ENCODE results near the gene ANTXR1.
A peak's percentile ranks its signal among the peaks of the same experiment; 100 is the strongest.

Gene ANTXR1

DNA sequence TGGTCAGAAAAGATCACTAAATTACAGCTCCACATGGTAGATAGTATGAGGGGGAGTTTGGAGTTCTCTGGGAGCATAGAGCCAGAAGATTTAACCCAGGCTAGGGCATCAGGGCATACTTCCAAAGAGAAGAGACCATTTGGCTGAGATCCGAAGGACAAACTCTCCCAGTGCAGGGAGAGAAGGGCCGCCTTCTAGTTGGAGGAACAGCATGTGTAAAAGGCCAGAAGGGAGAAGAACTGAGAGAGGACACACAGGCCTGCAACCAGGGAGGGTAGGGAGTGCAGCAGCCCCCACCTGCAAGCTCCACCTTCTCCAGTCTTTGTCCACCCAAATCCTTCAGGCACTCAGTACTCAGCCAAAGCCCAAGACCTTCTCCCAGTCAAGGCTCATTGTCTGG is 192.1 kb downstream of the ANTXR1 start:
- Histone ChIP-seq H3K79me1 (replicated peaks; ENCODE audit: low read length, poor library complexity, severe bottlenecking) (no peaks in the 10 kb centered on the region), H4K8ac (ENCODE audit: low read length) (peak overlapping the region; percentile 35), H3K9ac (ENCODE audit: low read length) (no peak overlapping the region), H3K36me3 (ENCODE audit: control insufficient read depth in 1 of 2, insufficient read depth in 2 of 2, low read depth in 1 of 2, low read length in 2 of 2) (peaks cover 11 to 35% of the 10 kb centered on the region in 2 experiments), H2BK120ac (ENCODE audit: low read depth, low read length) (peak overlapping the region; percentile 35), H2AK5ac (ENCODE audit: low read length, severe bottlenecking) (no peak overlapping the region), H3K4me1 (ENCODE audit: control insufficient read depth, insufficient read depth, low read depth, low read length) (peaks cover 2% of the 10 kb centered on the region), H3K27me3 (ENCODE audit: control insufficient read depth in 1 of 2, insufficient read depth in 1 of 2, low read length in 2 of 2) (no peaks in the 10 kb centered on the region), H3K4ac (ENCODE audit: low read depth in 1 of 2, low read length in 2 of 2) (peak overlapping the region; percentile 4 to 9), H3K14ac (ENCODE audit: low read length in 2 of 2) (peak overlapping the region in 1 of 2 experiments; percentile 18), H2AFZ (ENCODE audit: low read depth, low read length) (no peak overlapping the region), H3K23ac (ENCODE audit: low read length in 2 of 2) (no peak overlapping the region), H2BK12ac (ENCODE audit: low read length in 2 of 2) (peak overlapping the region; percentile 59 to 70), H3K18ac (ENCODE audit: low read depth in 1 of 2, low read length in 2 of 2) (peak overlapping the region; percentile 61 to 85), H4K91ac (ENCODE audit: low read length) (peak overlapping the region; percentile 62), H3K9me3 (ENCODE audit: control insufficient read depth, low read length) (no peaks in the 10 kb centered on the region), H3K4me2 (ENCODE audit: low read length, poor library complexity, severe bottlenecking) (no peak overlapping the region), H3K27ac (ENCODE audit: low read length, poor library complexity, severe bottlenecking) (no peak overlapping the region), H2BK15ac (ENCODE audit: low read depth, poor library complexity, severe bottlenecking) (no peak overlapping the region), H2BK5ac (ENCODE audit: low read depth, low read length, poor library complexity, severe bottlenecking) (no peak overlapping the region), H3K4me3 (ENCODE audit: insufficient read depth in 1 of 2, low read depth in 1 of 2, low read length in 2 of 2) (no peak overlapping the region)
- no peak for DNase-seq
- 100% methylated on average over 2 of the region's 2 CpGs for WGBS

DNA sequence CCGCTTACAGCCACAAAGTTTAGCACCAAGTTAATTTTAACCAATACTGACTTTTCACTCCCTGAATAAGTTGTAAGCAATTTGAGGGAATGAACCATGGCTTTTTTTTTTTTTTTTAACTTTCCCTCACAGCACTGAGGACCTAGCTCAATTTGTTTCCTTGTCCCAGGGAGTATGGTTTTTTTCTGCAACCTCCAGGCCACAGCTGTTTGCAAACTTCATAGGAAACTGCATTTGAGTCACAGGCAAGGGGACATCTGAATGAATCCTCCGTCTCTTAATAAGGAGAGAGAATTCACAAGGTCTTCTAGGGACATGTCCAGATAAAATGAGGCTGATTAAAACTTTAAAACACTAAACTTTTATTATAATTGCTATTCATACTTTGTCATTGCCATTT is 192.5 kb downstream of the ANTXR1 start:
- Histone ChIP-seq H3K4me2 (ENCODE audit: low read length, poor library complexity, severe bottlenecking) (no peak overlapping the region), H3K27me3 (ENCODE audit: control insufficient read depth in 1 of 2, insufficient read depth in 1 of 2, low read length in 2 of 2) (no peaks in the 10 kb centered on the region), H2BK15ac (ENCODE audit: low read depth, poor library complexity, severe bottlenecking) (no peak overlapping the region), H3K79me1 (replicated peaks; ENCODE audit: low read length, poor library complexity, severe bottlenecking) (no peaks in the 10 kb centered on the region), H3K4ac (ENCODE audit: low read depth in 1 of 2, low read length in 2 of 2) (peak overlapping the region; percentile 4 to 9), H3K36me3 (ENCODE audit: control insufficient read depth in 1 of 2, insufficient read depth in 2 of 2, low read depth in 1 of 2, low read length in 2 of 2) (peaks cover 11 to 32% of the 10 kb centered on the region in 2 experiments), H3K4me3 (ENCODE audit: insufficient read depth in 1 of 2, low read depth in 1 of 2, low read length in 2 of 2) (no peak overlapping the region), H2BK120ac (ENCODE audit: low read depth, low read length) (no peak overlapping the region), H3K9me3 (ENCODE audit: control insufficient read depth, low read length) (no peaks in the 10 kb centered on the region), H2AFZ (ENCODE audit: low read depth, low read length) (no peak overlapping the region), H3K18ac (ENCODE audit: low read depth in 1 of 2, low read length in 2 of 2) (peak overlapping the region in 1 of 2 experiments; percentile 61), H3K4me1 (ENCODE audit: control insufficient read depth, insufficient read depth, low read depth, low read length) (peaks cover 2% of the 10 kb centered on the region), H3K14ac (ENCODE audit: low read length in 2 of 2) (no peak overlapping the region), H3K23ac (ENCODE audit: low read length in 2 of 2) (no peak overlapping the region), H4K8ac (ENCODE audit: low read length) (no peak overlapping the region), H3K9ac (ENCODE audit: low read length) (no peak overlapping the region), H2BK5ac (ENCODE audit: low read depth, low read length, poor library complexity, severe bottlenecking) (no peak overlapping the region), H3K27ac (ENCODE audit: low read length, poor library complexity, severe bottlenecking) (no peak overlapping the region), H4K91ac (ENCODE audit: low read length) (no peak overlapping the region), H2AK5ac (ENCODE audit: low read length, severe bottlenecking) (no peak overlapping the region), H2BK12ac (ENCODE audit: low read length in 2 of 2) (peak overlapping the region; percentile 14 to 70)
- DNase-seq, result no peak
- WGBS, result no CpG with 5 or more reads among the region's 2 CpGs

DNA sequence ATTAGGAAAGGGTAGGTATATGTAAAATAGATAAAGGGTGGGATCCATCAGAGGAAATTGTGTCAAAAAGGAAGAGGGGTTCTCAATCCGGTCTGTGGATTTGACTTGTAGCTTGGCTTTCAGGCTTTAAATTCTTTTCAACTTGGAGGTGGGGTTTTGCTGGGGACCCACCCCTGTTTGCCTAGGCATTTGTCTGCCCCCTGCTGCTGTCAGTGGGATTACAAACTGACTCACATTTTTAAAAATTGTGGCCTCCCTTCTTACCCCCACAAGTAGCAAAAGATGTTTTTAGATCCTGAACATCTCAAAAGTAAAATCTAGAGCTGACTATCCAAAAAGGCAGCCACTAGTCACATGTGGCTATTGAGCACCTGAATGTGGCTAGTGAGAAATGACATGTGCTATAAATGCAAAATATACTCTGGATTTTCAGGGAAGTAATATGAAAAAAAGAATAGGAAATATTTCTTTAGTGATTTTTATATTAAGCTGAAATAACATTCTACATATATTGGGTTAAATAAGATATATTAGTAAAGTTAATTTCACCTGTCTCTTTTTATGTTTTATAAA is 195.1 kb downstream of the ANTXR1 start:
- no peak overlapping the region for H4K8ac ChIP-seq (ENCODE audit: low read length)
- H3K79me1 ChIP-seq (replicated peaks; ENCODE audit: low read length, poor library complexity, severe bottlenecking), result no peaks in the 10 kb centered on the region
- H3K4me1 ChIP-seq (ENCODE audit: control insufficient read depth, insufficient read depth, low read depth, low read length), result peaks cover 2% of the 10 kb centered on the region
- H3K27ac ChIP-seq (ENCODE audit: low read length, poor library complexity, severe bottlenecking), result no peak overlapping the region
- no peak overlapping the region for H2BK5ac ChIP-seq (ENCODE audit: low read depth, low read length, poor library complexity, severe bottlenecking)
- no peak for DNase-seq
- H3K36me3 ChIP-seq (ENCODE audit: control insufficient read depth in 1 of 2, insufficient read depth in 2 of 2, low read depth in 1 of 2, low read length in 2 of 2), result peaks cover 11 to 21% of the 10 kb centered on the region in 2 experiments
- H3K4ac ChIP-seq (ENCODE audit: low read depth in 1 of 2, low read length in 2 of 2), result no peak overlapping the region
- no peak overlapping the region for H3K4me3 ChIP-seq (ENCODE audit: insufficient read depth in 1 of 2, low read depth in 1 of 2, low read length in 2 of 2)
- WGBS, result 91% methylated on average over 1 of the region's 1 CpG
- H2AK5ac ChIP-seq (ENCODE audit: low read length, severe bottlenecking), result no peak overlapping the region
- no peak overlapping the region for H3K18ac ChIP-seq (ENCODE audit: low read depth in 1 of 2, low read length in 2 of 2)
- H3K27me3 ChIP-seq (ENCODE audit: control insufficient read depth in 1 of 2, insufficient read depth in 1 of 2, low read length in 2 of 2), result no peaks in the 10 kb centered on the region
- no peak overlapping the region for H3K14ac ChIP-seq (ENCODE audit: low read length in 2 of 2)
- H2BK120ac ChIP-seq (ENCODE audit: low read depth, low read length), result no peak overlapping the region
- H2BK15ac ChIP-seq (ENCODE audit: low read depth, poor library complexity, severe bottlenecking), result no peak overlapping the region
- no peak overlapping the region for H3K23ac ChIP-seq (ENCODE audit: low read length in 2 of 2)
- H2AFZ ChIP-seq (ENCODE audit: low read depth, low read length), result no peak overlapping the region
- no peak overlapping the region for H2BK12ac ChIP-seq (ENCODE audit: low read length in 2 of 2)
- no peak overlapping the region for H3K9ac ChIP-seq (ENCODE audit: low read length)
- H3K4me2 ChIP-seq (ENCODE audit: low read length, poor library complexity, severe bottlenecking), result no peak overlapping the region
- H3K9me3 ChIP-seq (ENCODE audit: control insufficient read depth, low read length), result no peaks in the 10 kb centered on the region
- no peak overlapping the region for H4K91ac ChIP-seq (ENCODE audit: low read length)

DNA sequence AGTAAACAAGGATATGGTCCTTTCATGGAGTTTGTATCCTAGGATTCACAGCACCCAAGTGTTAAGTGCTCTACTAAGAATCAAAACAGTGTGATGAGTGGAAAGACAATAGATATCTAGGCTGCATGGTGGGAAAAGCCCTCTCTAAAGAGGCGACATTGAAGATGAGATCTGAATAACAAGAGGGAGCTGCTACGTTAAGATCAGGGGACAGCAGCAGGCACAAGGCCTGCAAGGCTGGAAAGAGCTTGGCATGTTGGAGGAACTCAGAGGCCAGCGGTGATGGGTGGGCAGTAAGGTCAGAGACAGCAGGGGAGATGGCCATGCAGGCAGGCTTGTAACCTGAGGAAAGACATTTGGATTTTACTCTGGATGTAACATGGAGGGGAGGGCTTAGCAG is 196.5 kb downstream of the ANTXR1 start:
- WGBS, result 79% methylated on average over 3 of the region's 3 CpGs
- Histone ChIP-seq H3K9me3 (ENCODE audit: control insufficient read depth, low read length) (no peaks in the 10 kb centered on the region), H3K4me1 (ENCODE audit: control insufficient read depth, insufficient read depth, low read depth, low read length) (peaks cover 5% of the 10 kb centered on the region), H3K18ac (ENCODE audit: low read depth in 1 of 2, low read length in 2 of 2) (peak overlapping the region in 1 of 2 experiments; percentile 49), H3K36me3 (ENCODE audit: control insufficient read depth in 1 of 2, insufficient read depth in 2 of 2, low read depth in 1 of 2, low read length in 2 of 2) (peaks cover 8 to 21% of the 10 kb centered on the region in 2 experiments), H3K4me3 (ENCODE audit: insufficient read depth in 1 of 2, low read depth in 1 of 2, low read length in 2 of 2) (no peak overlapping the region), H3K23ac (ENCODE audit: low read length in 2 of 2) (no peak overlapping the region), H3K4ac (ENCODE audit: low read depth in 1 of 2, low read length in 2 of 2) (no peak overlapping the region), H2AK5ac (ENCODE audit: low read length, severe bottlenecking) (no peak overlapping the region), H2AFZ (ENCODE audit: low read depth, low read length) (peak overlapping the region; percentile 0), H2BK15ac (ENCODE audit: low read depth, poor library complexity, severe bottlenecking) (no peak overlapping the region), H2BK5ac (ENCODE audit: low read depth, low read length, poor library complexity, severe bottlenecking) (no peak overlapping the region), H4K8ac (ENCODE audit: low read length) (no peak overlapping the region), H3K9ac (ENCODE audit: low read length) (no peak overlapping the region), H3K79me1 (replicated peaks; ENCODE audit: low read length, poor library complexity, severe bottlenecking) (no peaks in the 10 kb centered on the region), H3K4me2 (ENCODE audit: low read length, poor library complexity, severe bottlenecking) (no peak overlapping the region), H2BK120ac (ENCODE audit: low read depth, low read length) (no peak overlapping the region), H4K91ac (ENCODE audit: low read length) (peak overlapping the region; percentile 12), H2BK12ac (ENCODE audit: low read length in 2 of 2) (peak overlapping the region; percentile 1 to 2), H3K14ac (ENCODE audit: low read length in 2 of 2) (no peak overlapping the region), H3K27me3 (ENCODE audit: control insufficient read depth in 1 of 2, insufficient read depth in 1 of 2, low read length in 2 of 2) (no peaks in the 10 kb centered on the region), H3K27ac (ENCODE audit: low read length, poor library complexity, severe bottlenecking) (no peak overlapping the region)
- DNase-seq, result no peak
